H54 (cell line): ENCODE results near the gene GATA2.

Source experiments
- DNase-seq: peaks from one replicate; pipeline ENCODE4 v3.0.0; 2011; ENCODE audit warnings: low spot score, mixed read lengths; ENCODE audit not compliant: insufficient read length
- FAIRE-seq: peaks from 3 replicates; lab custom pipeline; 2011; peaks lifted over from hg19 to GRCh38; lab: Jason Lieb, UNC
- POLR2A ChIP-seq: IDR thresholded peaks from 2 replicates; pipeline ENCODE4 v1.6.1; 2011; ENCODE audit warnings: low read depth, mild to moderate bottlenecking, low read length

The GATA2 gene

GRCh38 chr3:128456776-128457715 lies 36.0 kb downstream of the GATA2 start:
- no peak for TF ChIP-seq POLR2A
- no peak for DNase-seq
- FAIRE-seq: no peak

- FAIRE-seq (no peak), DNase-seq (no peak)
- no peak for TF ChIP-seq POLR2A
Observed at GRCh38 chr3:128455786-128456748, 36.9 kb downstream of the GATA2 start.

- TF ChIP-seq POLR2A: no peak
- no peak for DNase-seq
- no peak for FAIRE-seq
Observed at GRCh38 chr3:128455116-128455515, 37.9 kb downstream of the GATA2 start.

- FAIRE-seq (no peak), DNase-seq (no peak)
- no peak for TF ChIP-seq POLR2A
Observed at GRCh38 chr3:128454310-128454618, 38.7 kb downstream of the GATA2 start.

GRCh38 chr3:128453501-128454309 lies 39.3 kb downstream of the GATA2 start:
- no peak for FAIRE-seq
- TF ChIP-seq POLR2A: no peak
- DNase-seq: no peak

- TF ChIP-seq POLR2A: no peak
- DNase-seq (no peak), FAIRE-seq (no peak)
Observed at GRCh38 chr3:128452678-128453275, 40.2 kb downstream of the GATA2 start.

- no peak for FAIRE-seq
- TF ChIP-seq POLR2A: no peak
- no peak for DNase-seq
Observed at GRCh38 chr3:128452120-128452519, 40.9 kb downstream of the GATA2 start.

- FAIRE-seq: no peak
- no peak for DNase-seq
- no peak for TF ChIP-seq POLR2A
Observed at GRCh38 chr3:128449111-128449638, 43.8 kb downstream of the GATA2 start.

GRCh38 chr3:128448491-128448890 lies 44.5 kb downstream of the GATA2 start:
- no peak for FAIRE-seq
- no peak for TF ChIP-seq POLR2A
- no peak for DNase-seq

- no peak for FAIRE-seq
- TF ChIP-seq POLR2A: no peak
- DNase-seq: no peak
Observed at GRCh38 chr3:128447561-128448013, 45.4 kb downstream of the GATA2 start.

- DNase-seq (no peak), FAIRE-seq (no peak)
- TF ChIP-seq POLR2A: no peak
Observed at GRCh38 chr3:128446821-128447220, 46.2 kb downstream of the GATA2 start.

- no peak for TF ChIP-seq POLR2A
- FAIRE-seq: no peak
Observed at GRCh38 chr3:128445357-128445756, 47.6 kb downstream of the GATA2 start.

GRCh38 chr3:128443771-128444170 lies 49.2 kb downstream of the GATA2 start:
- TF ChIP-seq POLR2A: no peak
- FAIRE-seq: no peak
- no peak for DNase-seq

More at GRCh38 chr3:128445357-128445756, 47.6 kb downstream of the GATA2 start:
- DNase-seq: no peak
